Frontal cortex (tissue), 4 donors: ENCODE results near the gene SLC12A7. TPM values are rescaled to one million over a fixed set of nuclear protein-coding genes. Genes with fewer than 3 reads are reported as not detected.

Experiments
- DNase-seq, 2 donors: peaks; one replicate each; pipeline ENCODE4 v3.0.0; 2012; ENCODE audit warnings: low spot score in 2 of 2
- FAIRE-seq: peaks from 2 replicates; lab custom pipeline; 2012; peaks lifted over from hg19 to GRCh38; lab: Jason Lieb, UNC
- total RNA-seq: library from RNA; depleted of rRNA; stranded (reverse); fragments of >200 nt; gene quantifications from one replicate; pipeline ENCODE4 v1.2.3, GENCODE V29; 2014
- donor health status: control.
- donor health status: control.
- donor health status: control.

The SLC12A7 gene
- total RNA-seq, 1 donor from 2014 or later: 5.7 TPM

DNA sequence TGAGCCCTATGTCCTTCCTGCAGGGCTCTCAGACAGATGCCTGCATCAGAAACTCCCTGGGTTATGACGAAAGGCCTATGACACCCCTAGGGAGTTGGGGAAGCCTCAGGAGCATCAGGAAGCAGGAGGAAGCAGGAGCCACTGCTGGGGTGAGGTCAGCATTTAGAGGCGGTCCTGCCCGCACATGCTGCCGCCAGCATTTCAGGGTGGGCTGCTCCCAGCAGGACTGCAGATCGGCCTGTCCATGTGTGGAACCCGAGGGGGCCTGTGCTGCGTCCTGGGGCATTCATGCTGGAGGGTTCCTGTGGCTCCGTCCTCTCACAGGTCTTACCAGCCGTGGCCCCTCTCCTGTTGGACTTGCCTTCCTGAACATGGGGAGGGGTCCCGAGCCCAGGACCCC lies 96.4 kb downstream of the SLC12A7 start:
- FAIRE-seq (no peak), DNase-seq (no peak)

DNA sequence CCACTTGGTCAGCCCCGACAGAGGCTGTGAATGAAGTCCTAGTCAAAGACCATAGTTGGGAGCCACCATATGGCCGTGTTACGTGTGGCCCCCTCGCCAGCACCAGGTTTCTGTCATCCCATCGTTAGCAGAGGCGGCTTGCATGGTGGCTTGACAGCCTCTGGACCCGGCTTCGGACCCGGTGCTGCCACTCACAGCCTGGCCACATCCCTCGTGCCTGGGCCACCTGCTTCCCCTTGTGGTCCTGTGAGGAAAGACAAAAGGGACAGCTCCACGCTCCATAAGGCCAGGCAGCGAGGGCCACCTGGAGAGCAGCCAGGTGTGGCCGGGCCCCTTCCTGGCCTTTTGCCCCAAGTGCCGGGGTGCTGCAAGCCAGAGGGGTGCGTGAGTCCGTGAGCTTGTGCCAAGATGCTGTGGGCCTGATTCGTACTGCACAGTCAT lies 97.1 kb downstream of the SLC12A7 start:
- no peak for DNase-seq
- no peak for FAIRE-seq

DNA sequence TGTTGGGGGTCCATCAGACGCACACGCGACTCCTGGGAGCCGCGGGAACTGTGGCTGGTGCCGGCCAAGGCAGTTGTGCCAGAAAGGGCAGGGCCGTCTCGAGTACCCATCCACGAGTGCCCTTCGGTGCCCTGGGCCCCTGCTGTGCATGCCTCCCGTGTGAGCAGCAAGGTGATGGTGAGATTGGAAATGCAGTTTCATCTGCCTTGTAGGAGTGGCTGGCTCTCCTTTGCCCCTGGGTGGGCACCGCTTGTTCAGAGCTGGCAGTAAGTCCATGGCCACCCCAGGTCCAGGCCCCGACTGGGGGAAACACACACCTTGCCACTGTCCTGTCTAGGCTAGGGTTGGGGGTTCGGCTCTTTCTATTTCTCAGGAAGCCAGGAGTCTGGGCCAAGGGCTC lies 97.5 kb downstream of the SLC12A7 start:
- DNase-seq: no peak
- no peak for FAIRE-seq

DNA sequence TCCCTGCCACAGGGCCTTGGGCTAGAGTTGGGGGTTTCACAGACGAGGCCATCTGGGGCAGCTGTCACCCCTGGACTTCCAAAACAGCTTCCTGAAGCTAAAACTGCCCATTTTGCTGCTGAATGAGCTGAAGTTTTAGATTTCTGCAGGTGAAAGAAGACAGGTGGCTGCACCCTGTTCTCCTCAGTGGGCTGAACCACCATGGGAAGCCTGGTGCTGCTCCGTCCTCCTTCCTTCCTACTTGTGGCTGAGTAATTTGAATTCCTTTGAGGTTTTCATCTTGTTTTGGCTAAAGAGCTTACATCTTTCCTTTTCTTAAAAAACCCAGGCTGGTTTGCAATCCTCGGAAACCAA lies 97.9 kb downstream of the SLC12A7 start:
- no peak for FAIRE-seq
- DNase-seq: no peak

DNA sequence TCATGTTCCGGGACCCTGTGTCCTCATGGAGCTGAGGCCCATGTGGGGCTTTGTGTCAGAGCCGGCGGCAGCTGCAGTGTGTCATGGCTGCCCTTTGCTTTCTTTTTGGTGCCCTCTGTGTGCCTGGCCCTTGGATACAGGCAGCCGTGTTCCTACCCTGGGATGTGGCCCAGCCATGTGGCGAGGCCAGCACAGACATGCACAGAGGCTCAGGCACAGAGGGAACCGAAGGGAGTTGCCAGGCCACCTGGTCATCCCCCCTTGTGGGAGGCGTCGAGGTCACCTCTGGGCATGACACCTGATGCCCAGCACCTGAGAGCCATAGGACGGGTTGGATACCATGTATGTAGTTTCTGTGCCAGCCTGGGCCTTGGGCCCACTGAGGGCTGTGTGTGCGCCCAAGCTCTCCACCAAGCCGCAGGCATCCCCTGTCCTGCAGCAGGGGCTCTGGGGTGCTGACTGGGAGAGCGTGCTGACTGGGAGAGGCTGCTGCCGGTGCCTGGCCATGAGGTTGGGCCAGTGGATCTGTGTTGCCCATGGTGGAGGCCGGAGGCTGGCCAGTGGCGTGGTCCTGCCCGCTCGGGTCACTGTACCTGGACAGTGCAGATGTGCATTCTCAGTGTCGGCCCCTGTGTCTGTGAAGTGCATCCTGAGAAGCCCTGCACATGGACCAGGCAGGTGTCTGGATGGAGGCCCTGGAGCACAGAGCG lies 98.5 kb downstream of the SLC12A7 start:
- DNase-seq: no peak
- FAIRE-seq: no peak

DNA sequence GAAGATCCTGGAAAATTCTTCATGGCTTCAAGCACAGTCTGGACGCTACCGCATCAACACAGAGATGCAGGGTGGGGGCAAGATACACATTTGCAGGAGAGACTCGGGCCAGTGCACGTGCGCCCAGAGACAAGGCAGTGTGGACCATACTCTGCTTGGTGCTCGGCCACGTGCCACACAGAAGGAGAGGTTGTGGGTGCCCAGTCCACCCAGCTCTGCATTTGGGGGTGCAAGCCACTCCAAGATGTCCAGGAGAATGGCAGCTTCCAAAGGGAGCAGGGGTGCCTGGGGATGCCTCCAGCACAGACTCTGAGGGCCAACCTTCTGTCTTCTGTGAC lies 99.0 kb downstream of the SLC12A7 start:
- no peak for DNase-seq
- FAIRE-seq: no peak

DNA sequence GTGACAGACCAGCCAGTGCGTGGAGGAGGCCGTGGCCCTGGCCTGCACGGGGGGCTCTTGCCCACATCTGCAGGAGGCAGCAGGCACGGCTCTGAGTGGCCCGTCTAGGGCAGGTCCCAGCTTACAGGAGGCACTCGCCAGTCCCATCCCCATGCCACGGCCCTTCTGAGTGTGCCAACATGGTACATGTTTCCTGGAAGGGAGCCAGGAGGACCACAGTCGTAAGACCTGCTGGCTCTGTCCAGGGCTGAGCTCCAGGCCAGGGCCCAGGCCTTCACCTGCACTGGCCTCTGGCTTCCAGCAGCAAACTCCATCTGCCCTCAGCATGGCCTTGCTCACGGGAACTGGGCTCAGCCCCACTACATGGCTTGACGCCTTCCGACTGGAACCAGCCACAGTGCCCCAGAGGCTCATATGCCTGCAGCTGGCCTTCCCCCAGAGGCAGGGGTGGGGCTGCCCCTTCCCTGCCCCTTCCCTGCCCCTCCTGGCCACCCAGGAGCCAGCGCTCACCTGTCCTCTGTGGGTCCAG lies 99.5 kb downstream of the SLC12A7 start:
- DNase-seq (no peak), FAIRE-seq (no peak)

DNA sequence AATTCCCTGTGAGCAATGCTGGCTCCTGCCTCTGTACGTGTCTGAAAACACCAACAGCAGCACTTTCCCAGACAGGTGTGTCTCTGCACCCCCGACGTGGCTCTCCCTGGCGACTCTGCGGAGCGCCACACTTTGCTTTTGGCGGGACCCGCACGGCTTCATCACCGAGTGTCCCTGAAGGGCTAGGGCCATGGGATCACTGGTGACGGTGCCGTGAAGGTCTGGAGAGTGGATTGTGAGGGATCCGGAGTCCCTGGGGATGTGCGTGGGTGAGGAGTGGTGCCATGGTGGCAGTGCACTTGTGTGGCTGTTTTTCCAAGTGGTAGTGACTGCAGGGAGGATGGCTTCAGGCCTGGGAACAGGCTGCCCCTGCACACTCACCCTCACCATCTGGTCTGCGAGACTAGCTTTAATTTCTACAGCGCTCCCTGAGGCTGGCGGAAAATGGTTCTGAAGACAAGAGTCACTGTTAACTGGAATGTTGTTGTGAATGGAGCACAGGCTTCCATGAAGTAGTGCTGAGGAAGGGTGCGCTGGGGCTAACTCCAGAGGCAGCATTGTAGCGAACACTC lies 100.0 kb downstream of the SLC12A7 start:
- FAIRE-seq: no peak

DNA sequence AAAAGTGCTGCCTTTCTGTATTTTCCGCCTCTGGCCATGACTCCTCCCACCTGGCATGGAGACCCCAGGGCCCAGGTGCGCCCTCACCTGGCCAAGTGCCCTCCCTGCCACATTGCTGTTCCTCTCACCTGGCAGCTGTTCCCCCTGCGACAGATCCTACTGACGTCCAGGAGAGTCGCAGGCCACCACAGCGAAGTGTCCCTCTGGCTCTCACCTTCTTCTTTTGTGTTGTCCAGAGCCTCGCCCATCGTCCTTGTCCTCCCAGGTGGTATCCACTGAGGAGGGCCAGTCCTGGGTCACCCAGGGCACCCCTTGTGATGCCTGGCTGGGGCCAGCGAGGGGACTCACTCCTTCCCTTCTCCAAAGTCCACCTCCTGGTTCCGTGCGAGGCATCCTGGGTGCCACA lies 100.6 kb downstream of the SLC12A7 start:
- FAIRE-seq (no peak), DNase-seq (no peak)

More for the DNA sequence above, 100.0 kb downstream of the SLC12A7 start:
- DNase-seq: no peak

DNA sequence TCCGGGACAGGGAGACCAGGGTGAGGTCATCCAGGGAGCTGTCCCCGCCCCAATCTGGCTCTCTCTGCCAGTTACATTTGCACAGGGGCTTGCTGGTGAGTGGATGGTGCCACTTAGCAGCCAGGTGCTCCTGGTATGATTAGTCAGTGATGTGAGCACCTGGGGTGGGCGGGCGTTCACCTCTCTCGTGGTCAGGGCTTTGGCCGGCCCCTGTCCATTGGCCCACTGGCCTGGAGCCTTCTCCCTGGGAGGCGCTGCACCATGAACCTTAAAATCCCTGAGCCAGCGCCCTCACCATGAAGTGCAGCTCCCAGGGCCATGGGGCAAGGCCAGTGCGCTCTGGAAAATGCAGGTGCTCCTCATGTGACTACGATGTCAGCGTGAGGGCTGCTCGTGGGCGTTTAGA lies 101.2 kb downstream of the SLC12A7 start:
- FAIRE-seq (no peak), DNase-seq (no peak)

DNA sequence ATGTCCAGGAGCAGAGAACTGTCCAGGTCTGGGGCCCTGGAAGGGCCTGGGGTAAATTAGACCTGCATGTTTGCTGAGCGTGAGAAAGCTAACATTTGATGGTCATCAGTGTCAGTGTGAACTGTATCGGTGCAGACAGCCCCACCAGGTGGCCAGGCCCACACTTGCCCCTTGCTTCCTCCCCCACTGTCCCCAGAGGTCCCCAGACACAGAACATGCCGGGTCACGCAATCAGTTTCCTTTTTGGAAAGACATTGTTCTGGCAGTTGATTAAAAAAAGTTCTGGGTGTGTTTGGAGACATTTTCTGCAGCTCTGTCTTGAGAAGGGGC lies 101.7 kb downstream of the SLC12A7 start:
- DNase-seq (no peak), FAIRE-seq (no peak)

DNA sequence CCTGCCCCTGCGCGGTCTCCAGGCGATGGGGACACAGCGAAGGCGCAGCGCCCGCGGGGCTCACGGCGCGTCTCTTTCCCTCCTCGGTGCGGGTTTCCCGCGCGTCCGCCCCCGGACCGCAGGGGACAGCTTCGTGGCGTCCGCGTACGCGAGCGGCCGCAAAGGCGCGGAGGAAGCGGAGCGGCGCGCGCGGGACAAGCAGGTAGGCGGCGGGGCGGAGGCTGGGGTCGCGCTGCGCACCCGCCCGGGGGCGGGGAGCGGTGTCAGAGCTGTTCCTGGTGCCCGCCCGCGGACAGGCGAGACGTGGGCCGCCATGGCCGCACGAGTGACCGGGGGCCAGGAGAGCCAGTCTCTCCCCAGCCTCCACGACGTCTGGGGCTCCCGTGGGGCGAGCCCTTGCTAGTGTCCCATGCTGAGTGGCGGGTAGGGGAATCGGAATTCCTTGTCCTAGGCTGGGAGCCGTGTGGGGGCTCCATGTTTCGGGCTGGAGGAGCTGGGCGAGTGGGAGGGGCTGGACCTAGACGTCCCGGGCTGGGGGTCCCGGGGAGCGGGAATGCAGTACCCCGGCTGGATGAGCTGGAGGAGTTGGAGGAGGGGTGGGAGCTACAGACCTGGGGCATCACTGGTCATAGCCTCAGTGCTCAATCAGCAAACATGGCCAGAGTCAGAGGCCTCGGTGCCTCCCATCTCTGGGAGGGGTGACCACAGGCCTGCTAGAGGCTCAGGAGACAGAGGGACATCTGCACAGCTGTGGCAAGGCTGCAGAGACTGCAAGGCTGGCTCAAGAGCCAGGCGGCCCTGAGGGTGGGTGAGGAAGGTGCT lies 102.3 kb downstream of the SLC12A7 start:
- no peak for FAIRE-seq
- DNase-seq: peak in 1 of 2 donors; percentile 58

DNA sequence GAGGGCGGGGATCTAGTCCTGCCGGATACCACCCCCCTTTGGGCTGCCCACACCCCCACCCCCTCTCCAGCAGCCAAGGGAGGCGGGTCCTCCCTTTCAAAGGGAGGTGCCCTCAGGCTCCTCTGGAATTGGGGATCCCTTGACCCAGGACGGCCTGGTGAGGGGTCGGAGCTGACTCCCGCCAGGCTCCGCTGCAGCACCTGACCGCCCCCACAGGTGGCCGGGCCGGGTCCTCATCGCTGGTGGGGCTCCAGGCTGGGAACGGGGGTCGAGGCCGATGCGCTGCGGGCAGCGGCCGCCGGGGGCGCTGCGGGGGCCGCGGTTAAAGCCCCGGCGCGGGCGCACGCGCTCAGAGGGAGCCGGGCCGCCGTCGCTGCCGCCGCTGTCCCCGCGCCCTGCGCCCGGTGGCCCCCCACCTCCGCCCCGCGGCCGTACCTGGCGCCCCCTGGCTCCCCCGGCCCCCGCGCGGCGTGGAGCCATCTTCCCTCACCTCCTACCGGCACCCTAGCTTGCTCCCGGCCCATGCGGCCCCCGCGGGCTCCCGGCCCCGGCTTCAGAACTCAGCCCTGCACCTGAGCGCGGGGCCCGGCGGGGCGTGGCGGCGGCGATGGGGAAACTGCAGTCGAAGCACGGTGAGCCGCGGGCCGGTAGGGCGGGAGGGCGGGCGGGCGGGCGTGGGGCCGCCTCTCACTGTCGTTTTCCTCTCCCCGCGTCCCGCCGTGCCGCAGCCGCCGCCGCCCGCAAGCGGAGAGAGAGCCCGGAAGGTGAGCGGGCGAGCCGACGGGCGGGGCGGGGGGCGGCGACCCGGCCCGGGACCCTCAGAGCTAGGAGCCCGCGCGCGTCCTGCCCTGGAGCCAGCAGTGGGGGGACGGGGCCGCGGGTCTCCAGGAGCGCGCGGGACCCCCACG lies 103.2 kb downstream of the SLC12A7 start, which contains the start of gene NKD2:
Gene NKD2 (plus strand): TSS at position 352 of the 908 bp plus-strand sequence. CDS start 256 bp downstream, at position 608.
- no peak for FAIRE-seq

DNA sequence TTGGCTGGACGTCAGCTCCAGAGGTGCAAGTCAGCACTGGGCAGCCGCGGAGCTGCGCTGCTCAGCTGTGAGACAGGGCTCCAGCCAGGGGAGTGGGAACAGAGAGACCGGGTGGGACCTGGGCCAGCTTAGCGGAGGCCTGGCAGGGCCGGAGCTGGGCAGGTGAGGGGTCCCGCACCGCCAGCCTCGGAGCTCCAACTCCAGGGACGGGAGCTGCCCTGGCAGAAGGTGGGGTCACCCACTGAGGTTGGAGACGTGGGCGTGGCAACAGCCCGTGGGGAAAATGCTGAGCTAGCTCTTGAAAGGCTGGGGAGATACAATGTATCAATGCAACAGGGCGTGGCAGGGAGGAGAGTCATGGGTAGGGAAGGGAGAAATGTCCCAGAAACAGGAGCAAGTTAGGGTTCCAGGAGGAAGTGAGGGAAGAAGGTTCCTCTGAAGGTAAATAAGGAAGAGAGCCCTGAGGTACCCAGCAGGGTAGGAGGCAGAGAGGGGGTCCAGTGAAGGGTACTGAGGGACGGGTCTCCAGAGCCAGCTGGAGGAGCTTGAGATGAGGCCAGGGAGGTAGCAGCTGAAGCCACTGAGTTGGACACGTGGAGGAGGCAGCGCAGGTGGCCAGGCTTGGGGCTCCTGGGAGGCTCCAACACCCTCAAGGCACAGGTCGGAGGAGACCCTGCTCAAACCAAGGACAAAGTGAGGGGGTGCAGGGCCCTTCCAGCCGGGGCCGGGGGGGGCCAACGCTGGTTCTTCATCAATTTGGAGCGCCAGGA lies 104.0 kb downstream of the SLC12A7 start:
- DNase-seq (no peak), FAIRE-seq (no peak)

More for the DNA sequence above, 103.2 kb downstream of the SLC12A7 start, which contains the start of gene NKD2:
- DNase-seq: peak; percentile 74 to 84

DNA sequence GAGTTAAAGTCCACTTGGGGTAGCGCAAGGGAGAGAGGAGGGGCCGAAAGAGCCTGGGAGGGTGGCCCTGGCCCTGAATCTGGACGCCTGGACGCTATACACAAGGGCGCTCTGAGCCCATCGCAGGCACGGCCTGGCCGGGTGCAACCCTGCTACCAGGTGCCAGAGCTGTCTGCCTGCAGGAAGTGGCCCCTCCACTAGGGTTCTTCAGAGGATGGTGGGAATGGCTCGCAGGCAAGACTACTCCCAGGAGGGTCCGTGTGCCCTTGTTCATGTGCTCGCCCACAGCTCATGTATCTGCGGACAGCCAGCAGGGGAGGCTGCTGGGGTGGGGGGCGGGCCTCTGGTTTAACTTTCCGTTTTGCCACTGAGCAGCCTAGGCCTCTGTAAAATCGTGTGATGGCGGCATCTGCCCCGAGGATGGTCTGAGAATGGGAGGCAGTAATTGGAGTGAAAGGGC lies 104.6 kb downstream of the SLC12A7 start:
- DNase-seq (no peak), FAIRE-seq (no peak)

DNA sequence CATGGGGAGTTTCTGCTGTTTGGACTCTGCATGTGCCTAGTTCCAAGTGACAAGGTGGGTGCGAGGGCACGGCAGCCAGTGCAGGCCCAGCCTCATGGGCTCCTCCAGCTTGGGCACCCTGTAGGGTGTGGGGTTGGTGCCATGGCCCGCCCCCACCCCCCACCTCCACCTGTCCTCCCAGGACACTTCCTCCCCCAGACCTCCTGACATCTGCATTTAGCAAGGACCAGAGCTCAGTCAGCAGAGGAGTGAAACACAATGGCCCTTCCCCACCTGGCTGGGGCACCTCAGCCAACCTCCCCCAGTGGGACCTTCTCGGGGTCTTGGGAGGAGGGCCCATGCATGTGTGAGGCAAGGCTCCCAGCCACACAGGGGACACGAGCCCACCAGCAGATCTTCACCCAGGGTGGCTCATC lies 105.2 kb downstream of the SLC12A7 start:
- no peak for DNase-seq
- FAIRE-seq: no peak

DNA sequence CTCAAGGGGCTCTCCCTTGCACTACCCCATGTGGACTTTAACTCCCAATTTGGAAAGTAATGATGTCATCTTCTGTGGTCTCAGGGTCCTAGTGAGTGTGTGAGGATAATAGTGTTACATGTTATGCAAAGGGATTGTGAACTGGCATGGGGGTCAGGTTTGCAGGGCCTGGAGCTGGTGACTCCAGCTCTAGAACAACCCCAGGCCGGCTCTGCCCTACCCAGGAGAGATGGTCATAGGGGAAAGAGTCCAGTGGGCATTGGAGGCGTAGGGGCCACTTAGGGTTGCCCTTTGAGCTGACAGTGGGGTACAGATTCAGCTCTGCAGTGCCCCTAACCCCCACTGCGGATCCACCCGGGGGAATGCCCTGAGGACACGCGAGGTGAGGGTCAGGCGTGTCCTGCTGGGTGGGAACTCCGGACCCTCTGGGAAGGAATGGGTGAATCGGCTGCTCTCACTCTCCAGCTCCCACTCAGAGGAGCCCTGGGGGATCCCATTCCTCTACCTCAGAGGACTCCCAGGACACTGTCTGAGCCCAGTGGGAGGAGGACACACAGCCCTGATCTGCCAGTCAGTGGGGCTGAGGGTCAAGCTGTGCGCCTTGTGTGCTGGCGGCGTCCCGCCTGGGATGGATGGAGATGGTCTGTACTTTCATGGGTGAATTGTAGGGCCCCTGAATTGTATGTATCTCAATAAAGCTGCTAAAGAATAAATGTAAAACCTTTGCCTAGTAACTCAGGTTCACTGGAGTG lies 105.8 kb downstream of the SLC12A7 start:
- no peak for FAIRE-seq
- no peak for DNase-seq

DNA sequence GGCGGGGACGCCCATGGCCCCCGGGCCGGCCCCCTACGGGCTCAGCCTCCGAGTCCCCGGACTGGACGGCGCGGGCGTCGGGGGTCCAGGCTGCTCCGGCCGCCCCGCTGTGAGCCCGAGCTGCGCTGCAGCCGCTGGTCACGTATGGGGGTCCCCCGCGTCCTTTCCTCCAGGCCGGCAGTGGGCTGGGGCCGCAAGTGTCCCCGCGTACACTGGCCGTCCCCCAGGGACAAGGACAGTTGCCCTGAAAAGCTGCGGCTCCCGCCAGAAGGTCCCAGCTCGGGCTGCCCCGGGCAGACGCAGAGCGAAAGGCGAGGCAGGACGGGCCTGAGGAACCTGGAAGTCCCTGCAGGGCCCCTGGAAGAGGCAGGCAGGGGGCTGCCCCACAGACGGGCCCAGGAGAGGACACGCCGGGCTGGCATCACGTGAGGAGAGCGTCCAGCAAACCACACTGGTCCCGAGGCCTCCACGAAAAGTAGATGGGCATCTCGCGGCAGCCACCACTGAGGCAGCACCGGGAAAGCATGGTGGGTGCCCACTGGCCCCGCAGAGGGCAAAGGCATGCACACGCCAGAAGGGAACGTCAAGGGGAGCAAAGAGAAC lies 106.5 kb downstream of the SLC12A7 start:
- DNase-seq (no peak), FAIRE-seq (no peak)
